Measurements from ENCODE around the gene PMCH. TPM values are rescaled to one million over a fixed set of nuclear protein-coding genes. Genes with fewer than 3 reads are reported as not detected.

PMCH gene
- total and polyA plus RNA-seq, 2 donors (not counting 3 experiments of a cell fraction or from before 2014, with no cell fraction given) = 0.19 to 1.1 TPM

DNA sequence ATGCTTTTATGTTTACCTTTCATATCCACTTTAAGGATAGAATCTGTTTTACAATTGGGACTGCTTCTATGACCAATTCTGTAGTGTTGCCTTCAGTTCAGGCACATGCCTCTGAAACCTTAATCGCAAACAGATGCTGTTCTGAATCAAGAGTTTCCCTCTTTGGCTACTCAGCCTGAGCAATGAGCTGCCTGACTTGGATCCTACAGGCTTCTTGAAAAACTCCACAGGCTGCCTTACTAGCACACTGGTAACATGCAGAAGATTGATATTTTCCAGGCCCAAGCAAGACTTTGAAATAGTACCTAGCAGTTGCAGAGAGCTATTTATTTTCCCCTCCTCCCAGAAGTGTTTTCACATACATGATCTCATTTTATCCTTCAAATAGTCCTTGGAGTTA, 34.8 kb upstream of the PMCH start:
- H3K36me3 ChIP-seq (ENCODE audit: control insufficient read depth in 2 of 2, extremely low read depth in 1 of 2, insufficient read depth in 2 of 2, low read length in 2 of 2) = no peaks in the 10 kb centered on the region
- CTCF ChIA-PET = no interaction called here
- TF ChIP-seq FOS (IDR thresholded peaks at IDR 0.05; ENCODE audit: borderline replicate concordance, insufficient read depth, low read length) (no peak), GATA2 (IDR thresholded peaks at IDR 0.05; ENCODE audit: insufficient read depth, insufficient read length, low read depth, low read length) (no peak), POLR2AphosphoS5 (IDR thresholded peaks at IDR 0.05; ENCODE audit: insufficient read depth, low read depth, low read length) (no peak), MYC (IDR thresholded peaks at IDR 0.05; ENCODE audit: low read depth, low read length) (no peak), POLR2A (IDR thresholded peaks at IDR 0.05; ENCODE audit: low read depth, low read length) (no peak), EZH2 (IDR thresholded peaks at IDR 0.05; ENCODE audit: borderline replicate concordance, low read depth, low read length, severe bottlenecking) (no peak), JUN (IDR thresholded peaks at IDR 0.05; ENCODE audit: borderline replicate concordance, insufficient read depth, insufficient read length, low read depth) (no peak)
- TF ChIP-seq, protein P1, sequence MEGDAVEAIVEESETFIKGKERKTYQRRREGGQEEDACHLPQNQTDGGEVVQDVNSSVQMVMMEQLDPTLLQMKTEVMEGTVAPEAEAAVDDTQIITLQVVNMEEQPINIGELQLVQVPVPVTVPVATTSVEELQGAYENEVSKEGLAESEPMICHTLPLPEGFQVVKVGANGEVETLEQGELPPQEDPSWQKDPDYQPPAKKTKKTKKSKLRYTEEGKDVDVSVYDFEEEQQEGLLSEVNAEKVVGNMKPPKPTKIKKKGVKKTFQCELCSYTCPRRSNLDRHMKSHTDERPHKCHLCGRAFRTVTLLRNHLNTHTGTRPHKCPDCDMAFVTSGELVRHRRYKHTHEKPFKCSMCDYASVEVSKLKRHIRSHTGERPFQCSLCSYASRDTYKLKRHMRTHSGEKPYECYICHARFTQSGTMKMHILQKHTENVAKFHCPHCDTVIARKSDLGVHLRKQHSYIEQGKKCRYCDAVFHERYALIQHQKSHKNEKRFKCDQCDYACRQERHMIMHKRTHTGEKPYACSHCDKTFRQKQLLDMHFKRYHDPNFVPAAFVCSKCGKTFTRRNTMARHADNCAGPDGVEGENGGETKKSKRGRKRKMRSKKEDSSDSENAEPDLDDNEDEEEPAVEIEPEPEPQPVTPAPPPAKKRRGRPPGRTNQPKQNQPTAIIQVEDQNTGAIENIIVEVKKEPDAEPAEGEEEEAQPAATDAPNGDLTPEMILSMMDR (IDR thresholded peaks at IDR 0.05; ENCODE audit: extremely low read depth in 1 of 2, insufficient read depth in 1 of 2, low read depth in 1 of 2, low read length in 2 of 2) = no peak
- TF ChIP-seq, protein P2, sequence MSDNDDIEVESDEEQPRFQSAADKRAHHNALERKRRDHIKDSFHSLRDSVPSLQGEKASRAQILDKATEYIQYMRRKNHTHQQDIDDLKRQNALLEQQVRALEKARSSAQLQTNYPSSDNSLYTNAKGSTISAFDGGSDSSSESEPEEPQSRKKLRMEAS (IDR thresholded peaks at IDR 0.05; ENCODE audit: insufficient read depth, insufficient read length) = no peak

More for the DNA sequence above, 34.8 kb upstream of the PMCH start:
- Histone ChIP-seq H3K9ac (replicated peaks; ENCODE audit: extremely low read depth, insufficient read depth, low read length) (no peak overlapping the region), H3K27me3 (ENCODE audit: control insufficient read depth in 2 of 2, insufficient read depth in 2 of 2, low read length in 2 of 2) (peaks cover 0 to 3% of the 10 kb centered on the region in 2 experiments), H3K27ac (ENCODE audit: insufficient read depth, low read depth, low read length) (no peak overlapping the region), H3K9me1 (replicated peaks; ENCODE audit: control insufficient read depth, extremely low read depth, insufficient read depth, low read length) (no peaks in the 10 kb centered on the region), H3K4me1 (ENCODE audit: control insufficient read depth, extremely low read depth, insufficient read depth, low read length) (peaks cover 5% of the 10 kb centered on the region), H2AFZ (ENCODE audit: low read depth, low read length) (no peak overlapping the region), H3K9me3 (replicated peaks; ENCODE audit: control insufficient read depth, insufficient read depth, low read length) (no peaks in the 10 kb centered on the region), H3K79me2 (ENCODE audit: control insufficient read depth, insufficient read depth, low read length) (no peaks in the 10 kb centered on the region), H3K4me3 (replicated peaks in 1 of 3; ENCODE audit: insufficient read depth in 1 of 3, low read depth in 1 of 3, low read length in 3 of 3) (no peak overlapping the region), H3K4me2 (ENCODE audit: insufficient read depth, low read length) (no peak overlapping the region), H4K20me1 (replicated peaks; ENCODE audit: control insufficient read depth, extremely low read depth, insufficient read depth, low read length) (no peaks in the 10 kb centered on the region)
- POLR2A ChIA-PET = no interaction called here
- intact Hi-C loops (cut with micrococcal nuclease) (no loop called here), dilution Hi-C loops (cut with MboI; ENCODE audit: extremely low pct_ligation_motif_present, low sequenced_read_pairs) (no loop called here)
- DNase-seq (ENCODE audit: low read depth, low spot score) = no peak
- FAIRE-seq = no peak
- BruUV-seq (replicated peaks) = no TSS peak
